ENCODE measurements around the gene TNFRSF8.

TNFRSF8 gene

DNA sequence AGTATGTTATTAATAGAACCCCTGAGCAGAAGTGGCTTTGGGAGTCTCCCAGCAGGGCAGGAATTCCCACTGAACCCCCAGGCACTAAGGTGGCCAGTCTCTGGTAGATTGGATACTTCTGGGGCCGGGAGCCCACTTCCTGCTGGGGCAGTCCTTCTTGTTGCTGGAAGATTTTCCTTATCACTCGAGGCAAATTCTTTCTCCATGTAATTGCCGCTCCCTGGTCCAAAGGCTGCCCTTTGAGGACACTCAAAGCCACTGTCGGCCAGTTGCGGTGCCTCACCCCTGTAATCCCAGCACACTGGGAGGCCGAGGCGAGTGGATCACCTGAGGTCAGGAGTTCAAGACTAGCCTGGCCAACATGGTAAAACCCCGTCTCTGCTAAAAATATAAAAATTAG lies 81.1 kb downstream of the TNFRSF8 start:
- DNase-seq: no peak

DNA sequence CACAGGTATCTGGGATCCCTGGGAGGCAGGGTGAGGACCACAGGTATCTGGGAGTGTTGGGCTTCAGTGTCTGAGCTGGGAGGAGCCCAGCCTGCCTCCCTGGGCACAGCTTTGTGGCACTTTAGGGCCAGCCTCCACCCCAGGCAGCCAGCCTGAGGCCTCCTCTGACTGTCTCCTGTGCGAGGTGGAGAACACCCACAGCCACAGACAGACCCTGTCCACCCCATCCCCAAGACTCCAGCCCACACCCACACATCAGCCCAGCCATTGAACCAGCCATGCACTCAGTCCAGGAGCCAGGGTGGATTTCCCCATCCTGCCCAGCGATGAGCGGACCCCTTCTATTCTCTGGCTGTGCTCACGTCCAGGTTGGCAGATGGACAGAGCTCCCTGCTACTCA lies 81.9 kb downstream of the TNFRSF8 start:
- no peak for DNase-seq

DNA sequence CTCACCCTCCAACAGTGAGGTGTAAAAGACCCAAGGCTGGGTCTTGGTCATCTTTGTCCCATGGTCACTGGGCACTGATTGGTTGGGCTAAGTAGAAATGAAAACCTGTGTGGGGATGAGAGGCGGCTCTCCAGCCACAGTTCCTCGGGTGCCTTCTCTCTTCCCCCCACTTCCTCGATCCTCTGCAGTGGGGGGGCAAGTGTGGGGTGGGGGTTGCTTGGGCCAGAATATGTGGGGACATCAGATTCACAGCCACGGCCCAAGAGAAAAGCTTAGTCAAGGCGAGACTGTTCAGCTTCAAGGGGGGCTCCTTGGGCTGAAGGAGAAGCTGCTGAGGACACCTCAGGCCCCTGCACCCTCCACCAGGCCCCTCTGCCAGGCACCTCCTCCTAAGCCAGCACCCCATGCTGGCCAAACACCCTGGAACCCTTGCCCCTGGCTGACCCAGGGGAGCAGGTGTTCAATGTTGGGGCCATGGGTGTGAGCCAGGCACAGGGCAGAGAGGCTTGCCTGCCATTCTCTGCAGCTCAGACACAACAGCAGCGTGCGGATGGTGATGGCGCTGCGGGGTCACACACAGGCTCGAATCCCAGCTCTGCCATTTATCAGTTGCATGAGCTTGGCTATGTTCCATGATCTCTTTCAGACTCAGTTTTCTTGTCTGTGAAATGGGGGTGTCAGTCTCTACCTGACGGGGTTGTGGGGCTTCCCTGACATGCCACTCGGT lies 82.7 kb downstream of the TNFRSF8 start:
- DNase-seq: no peak

DNA sequence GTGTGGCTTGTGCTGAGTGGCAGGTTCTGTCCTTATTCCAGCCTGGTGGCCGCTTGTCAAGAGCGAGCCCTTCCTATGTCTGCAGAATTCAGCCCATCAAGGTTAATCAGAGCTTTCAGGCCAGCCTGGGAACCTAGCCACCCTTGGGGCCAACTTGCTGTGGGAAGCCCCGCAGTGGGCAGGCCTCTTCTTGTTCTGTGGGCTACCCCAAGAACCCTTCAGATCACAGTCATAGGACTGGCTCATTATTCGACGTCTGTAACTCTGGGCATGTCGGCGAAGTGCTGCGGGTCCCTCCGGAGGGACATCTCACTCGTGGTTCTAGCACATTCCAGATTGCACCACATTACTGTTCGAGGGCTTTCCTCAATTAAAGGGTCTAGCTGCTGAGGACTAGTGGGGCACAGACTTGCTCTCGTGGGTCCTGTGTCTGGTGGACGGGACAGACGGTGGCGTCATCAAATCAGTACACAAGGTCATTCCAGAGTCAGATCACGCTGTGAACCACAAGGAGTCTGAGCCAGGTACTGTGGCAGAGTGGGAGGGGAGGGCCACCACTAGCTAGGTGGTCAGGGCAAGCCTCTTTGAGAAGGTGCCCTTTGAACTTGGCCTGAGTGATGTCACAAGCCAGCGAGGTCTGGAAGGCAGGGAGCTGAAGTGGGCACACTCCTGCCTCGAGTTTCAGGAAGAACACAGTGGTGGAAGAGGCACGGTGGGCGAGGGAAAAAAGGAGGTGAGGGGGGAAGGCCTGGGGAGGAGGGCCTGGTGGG lies 83.4 kb downstream of the TNFRSF8 start:
- DNase-seq: no peak

DNA sequence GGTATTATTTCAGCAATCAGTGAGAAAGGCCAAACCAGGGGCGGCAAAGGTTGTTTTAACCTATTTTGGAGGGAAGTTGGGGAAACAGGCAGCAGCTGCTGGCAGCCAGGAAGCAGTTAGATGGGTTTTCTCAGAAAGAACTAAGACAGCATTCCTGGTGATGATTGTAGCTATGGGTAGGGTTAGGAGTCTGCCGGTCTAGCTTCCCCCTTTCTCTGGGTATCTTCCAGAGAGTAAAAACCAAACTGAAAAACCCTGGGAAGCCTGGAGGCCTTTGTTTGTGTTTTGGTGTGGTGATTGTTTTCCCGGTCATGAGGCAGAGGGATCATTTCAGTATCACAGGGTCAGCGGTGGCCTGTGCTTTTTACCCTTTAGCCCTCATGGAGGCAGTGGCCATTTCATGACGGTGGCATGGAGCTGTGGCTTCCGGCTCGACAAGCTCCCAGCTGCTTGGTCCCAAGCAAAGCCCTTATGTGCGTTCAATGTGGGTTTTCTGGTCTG lies 84.1 kb downstream of the TNFRSF8 start:
- no peak for DNase-seq

DNA sequence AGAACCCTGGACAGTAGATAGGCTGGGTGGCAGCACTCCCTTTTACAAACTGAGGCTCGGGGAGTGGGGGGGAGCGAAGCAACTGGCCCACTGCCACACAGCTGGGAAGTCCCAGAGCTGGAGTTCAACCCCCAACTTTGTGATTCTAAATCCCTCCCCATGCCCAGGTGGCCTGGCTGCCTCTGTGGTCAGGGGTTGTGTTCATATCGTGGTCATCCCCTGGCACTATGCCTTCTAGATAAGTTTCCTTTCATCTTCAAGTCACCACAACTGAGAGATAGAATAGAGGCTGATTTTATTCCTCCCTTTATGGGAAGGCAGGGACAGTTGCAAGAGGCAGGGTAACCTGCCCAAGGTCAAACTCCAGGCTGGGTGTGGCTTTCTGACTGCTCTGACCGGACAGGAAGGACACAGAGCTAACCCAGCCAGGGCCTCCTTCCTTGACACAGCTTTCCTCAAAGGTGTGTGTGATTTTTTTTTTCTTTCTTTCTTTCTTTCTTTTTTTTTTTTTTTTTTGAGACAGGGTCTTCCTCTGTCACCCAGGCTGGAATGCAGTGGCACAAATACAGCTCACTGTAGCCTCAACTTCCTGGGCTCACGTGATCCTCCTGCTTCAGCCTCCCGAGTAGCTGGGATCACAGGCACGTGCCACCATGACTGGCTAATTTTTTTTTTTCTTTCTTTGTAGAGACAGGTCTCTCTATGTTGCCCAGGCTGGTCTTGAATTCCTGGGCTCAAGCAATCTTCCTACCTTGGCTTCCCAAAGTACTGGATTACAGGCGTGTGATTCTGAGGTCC lies 85.3 kb downstream of the TNFRSF8 start:
- DNase-seq: no peak

DNA sequence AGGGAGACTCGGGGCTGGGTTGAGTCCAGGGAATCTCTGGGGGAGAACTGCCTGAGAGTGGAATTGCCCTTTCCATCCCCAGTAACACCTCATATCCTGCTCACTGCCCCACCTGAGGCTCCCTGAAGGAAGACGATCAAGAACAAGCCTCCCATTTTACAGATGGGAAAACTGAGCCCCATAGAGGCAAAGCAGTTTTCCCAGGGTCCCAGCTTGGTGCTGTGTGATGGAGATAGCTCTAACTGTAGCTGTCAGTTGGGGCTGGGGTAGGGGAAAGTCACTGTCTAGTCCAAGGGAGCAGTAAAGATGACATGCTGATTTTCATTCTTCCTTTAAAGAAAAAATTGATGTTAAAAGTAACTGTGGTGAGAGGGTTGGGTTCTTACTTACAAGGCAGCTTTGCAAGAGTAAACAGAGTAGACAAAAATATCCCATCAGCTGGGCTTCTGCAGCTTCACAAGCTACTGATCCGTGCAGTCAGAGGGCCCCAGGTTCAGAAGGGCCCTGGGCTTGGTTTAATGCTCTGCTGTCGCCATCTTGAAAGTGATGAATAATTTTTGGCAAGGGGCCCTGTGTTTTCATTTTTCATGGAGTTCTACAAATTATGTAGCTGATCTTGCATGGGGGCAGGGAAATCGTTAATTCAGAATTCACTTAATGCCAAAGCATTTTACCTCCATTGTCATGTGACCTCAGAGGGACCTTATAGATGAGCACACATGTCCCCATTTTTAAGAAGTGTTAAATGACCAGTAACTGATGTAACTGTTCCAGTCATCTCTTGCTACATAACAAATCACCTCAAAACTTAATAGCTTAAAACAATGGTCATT lies 86.1 kb downstream of the TNFRSF8 start:
- no peak for DNase-seq

DNA sequence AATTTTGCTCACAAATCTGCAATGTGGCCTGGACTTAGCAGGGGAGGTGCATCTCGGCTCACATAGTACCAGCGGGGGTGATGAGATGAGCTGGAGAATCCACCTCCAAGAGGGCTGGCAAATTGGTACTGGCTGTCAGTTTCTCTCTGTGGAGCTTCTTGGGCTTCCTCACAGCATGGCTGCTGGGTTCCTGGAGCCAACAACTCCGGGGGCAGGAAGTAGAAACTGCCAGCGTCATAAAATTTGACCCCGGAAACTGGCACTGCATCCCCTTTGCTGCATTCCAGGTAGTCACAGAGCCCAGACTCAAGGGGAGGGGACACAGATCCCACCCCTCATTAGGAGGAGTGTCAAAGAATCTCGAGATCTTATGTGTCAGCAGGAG lies 86.7 kb downstream of the TNFRSF8 start:
- no peak for DNase-seq

DNA sequence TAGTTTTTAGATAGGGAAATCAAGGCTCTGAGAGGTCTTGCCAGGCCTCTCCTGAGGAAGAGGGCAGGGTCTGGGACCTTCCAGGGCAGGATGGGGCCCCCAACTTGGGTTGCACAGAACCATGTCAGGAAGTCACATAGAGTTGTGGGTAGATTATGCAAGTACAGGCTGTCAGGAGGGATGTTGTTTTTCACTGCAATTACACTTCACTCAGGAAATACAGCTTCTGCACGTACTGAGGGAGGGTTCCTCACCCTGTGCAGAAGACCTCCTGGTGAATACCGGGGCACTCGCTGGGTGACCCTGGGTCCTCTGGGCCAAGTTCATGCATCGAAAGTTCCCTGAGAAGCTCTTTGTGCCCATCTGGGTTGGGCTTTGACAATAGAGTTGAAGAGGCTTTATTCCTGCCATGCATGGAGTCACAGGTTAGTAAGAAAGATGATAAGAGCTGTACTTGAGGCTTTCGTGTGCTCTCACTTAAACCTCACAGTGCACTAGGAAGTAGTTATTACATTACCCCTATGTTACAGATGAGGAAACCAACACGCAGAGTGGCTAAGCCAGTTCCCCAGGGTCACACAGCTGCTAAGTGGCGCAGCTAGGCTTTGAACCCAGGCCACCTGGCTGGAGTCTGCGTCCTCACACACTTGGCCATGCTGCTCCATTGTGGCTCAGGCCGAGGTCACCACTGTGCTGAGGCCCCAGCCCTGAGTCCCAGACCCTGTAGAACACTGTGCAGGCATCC lies 87.5 kb downstream of the TNFRSF8 start:
- no peak for DNase-seq

DNA sequence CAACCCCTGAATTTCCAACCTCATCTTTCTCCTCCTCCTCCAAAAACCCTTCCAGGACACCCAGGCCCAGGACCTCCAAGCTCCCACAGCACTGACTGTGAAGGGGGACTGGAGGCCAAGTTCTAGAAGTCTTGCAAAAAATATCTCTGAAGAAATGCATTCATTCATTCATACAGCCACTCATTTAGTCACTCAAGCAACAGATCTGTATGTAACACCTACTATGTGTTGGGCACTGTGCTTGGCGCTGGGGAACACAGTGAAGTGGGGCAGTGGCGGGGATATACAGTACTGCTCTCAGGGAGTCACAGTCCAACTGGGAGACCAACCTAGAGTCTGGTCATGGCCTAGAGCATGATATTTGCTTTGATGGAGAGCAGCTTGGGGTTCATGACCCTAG lies 88.4 kb downstream of the TNFRSF8 start:
- no peak for DNase-seq

DNA sequence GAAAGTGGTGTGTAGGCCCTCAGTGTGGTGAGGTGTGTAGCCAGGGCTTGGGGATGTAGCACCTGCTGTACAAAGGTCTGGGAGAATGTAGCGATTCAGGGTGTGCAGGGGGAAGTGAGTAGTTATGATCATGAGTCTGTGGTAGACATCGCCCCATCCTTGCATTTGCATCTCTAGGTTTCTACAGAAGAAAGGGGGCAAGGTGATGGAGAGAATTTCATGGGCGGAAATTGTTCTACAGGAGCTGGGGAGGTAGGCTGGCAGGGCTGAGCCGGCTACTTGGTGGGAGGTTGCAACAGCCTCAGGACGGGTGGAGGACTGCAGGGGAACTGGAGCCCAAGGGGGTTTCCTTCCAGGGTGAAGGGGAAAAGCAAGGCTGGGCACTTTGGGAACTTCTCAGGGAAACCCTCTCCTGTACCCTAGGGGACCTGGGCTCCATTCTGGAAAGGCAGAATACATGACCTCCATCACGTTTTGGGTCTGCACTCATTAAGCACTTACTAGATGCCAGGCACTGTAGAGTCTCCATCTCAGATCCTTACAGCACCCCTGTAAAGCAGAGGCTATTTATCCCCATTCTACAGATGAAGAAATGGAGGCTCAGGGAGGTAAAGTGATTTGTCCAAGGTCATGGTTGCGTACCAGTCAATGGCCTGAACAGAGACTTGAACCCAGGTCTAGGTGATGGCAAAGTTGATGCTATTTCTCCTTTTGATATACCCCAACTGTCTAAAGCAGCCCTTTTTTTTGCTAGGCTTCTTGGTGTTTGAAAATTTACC lies 89.2 kb downstream of the TNFRSF8 start:
- DNase-seq: no peak

DNA sequence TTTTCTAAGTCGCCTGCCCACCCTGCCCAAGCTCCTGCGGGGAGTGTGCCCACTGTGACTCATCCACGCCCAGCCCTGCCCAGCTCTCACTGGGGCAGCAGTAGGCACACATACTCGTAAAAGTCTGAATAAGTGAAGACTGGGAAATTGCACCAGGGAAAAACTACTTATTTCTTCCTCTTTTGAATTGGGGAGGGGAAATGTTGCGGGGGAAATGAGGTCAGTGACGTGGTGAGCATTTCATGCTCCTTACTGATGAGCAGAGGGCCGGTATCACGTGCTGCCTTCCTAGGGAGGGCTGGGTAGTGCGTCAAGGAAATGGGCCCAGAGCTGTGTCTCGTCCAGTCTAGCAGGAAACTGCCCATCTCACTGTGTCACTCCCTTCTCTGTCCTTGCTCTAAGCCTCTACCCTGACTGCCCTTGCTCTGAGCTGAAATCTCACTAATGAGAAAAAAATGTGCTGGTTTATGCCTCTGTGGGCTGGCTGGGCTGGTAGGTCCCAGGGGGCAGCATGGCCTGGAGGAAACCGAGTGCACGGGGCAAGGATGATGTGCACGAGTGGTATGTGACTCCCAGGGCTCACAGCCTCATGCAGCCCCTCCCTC lies 90.2 kb downstream of the TNFRSF8 start:
- no peak for DNase-seq

DNA sequence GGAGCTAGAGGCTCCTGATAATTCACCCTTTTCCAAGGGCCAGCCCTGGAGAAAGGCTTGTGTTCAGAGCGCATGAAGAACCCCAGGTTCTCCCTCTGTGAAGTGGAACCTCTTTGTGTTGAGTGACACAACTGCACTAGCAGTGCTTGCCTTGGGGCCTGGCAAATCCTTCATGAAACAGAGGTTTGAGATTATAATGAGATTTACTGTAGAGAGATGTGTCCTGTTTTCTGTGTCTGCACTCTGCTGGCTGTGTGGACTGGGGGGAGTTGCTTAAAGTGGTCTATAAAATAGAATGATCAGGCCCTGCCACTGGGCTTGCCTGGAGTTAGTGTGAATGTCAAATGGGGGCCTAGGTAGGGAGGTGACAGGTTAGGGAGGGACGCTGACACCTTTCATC lies 92.2 kb downstream of the TNFRSF8 start:
- DNase-seq: no peak

DNA sequence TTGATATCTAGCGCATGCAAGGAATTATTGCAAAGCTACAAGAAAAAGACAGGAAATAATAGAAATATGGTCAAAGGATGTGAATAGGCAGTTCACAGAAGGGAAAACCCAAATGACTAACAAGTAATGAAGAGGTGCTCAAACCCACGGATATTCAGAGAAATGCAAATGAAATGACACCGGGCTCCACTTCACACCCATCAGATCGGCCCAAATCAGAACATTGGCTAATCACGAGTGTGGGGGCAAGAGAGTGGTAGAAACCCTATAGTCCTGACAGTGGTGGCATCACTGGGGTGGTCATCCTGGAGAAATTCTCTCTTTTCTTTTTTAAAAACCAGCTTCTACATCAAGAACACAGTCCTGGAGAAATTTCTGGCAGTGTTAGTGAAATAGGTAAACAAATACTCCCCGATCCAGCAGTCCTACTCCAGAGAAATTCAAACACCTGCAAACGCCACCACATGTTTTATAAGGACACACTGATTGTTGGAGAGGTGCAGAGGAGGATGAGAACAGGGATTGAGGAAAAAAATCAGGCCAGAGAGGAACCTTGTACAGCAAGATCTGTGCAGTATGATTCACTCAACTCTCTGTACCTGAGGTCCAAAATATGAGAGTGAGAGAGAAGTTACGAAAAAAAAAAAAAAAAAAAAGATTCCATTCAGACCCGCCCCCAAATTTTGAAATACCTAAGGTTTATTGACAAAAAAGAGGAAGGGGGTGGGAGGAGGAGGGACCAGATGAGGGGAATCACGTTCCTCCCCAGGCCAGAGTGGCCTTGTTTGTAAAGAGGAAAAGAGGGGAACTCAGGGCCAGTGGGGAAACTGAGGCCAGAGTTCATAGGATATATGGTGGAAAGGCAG lies 94.5 kb downstream of the TNFRSF8 start:
- no peak for DNase-seq

DNA sequence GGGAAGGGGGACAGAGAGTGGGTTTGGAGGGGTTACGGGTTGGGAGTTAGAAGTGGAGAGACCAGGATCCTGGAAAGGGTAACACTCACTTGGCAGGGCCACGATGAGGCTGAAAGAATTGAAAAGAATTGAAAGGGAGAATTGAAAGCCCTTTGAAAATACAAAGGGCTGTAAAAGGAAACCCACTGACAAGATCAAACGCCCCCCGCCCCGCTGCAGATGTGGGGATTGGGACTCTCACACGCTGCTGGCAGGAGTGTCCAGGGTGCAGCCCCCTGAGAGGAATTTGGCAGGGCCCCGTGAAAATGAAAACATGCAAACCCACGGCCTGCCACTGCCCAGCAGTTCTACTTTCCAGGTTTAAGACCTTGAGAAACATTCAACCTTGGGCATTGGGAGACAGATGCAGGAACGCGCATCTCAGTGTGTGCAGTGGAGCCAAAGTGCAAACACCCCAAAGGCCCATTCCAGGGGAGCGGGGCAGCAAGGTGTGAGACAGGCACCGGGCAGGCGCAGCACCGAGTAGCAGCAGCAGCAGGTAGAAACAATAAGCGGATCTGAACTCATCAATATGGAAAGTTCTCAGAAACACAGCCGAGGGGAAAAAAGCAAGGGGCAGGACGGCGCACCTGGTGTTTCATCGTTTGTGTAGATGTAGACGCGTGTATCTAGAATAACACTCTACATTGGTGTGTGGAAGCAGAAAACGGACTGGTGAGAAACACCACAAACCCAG lies 95.4 kb downstream of the TNFRSF8 start:
- DNase-seq: no peak

DNA sequence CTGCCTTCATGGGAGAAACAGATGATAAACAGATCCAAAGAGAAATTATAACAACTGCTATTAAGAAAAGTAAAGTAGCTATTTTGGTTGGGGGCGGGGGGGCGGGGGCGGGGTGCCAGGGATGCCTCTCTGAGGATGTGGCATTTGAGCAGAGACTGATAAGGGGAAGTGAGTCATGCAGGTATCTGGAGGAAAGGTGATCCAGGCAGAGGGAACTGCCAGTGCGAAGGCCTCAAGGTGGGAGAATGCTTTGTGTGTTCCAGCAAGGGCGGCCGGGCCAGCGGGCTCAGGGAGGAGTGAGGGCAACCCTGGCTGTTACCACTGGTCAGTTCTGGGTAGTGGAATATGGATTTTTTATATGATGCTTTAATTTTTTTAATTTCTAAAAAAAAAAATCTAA lies 96.7 kb downstream of the TNFRSF8 start:
- no peak for DNase-seq

DNA sequence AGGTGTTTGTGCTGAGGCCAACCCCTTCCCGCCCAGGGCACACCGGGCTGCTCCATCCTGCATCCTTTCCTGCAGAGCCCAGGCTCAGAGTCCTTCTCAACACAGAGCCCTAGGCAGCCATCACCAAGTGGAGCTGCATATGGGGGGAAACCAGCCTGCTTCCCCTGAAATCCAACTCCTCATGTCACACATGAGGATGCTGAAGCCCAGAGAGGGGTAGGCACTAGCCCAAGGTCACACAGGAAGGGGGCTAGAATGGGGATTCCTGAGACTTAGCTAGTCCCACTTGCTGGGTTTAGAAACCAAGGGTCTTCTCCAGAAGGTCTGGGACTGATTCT lies 98.2 kb downstream of the TNFRSF8 start:
- no peak for DNase-seq

DNA sequence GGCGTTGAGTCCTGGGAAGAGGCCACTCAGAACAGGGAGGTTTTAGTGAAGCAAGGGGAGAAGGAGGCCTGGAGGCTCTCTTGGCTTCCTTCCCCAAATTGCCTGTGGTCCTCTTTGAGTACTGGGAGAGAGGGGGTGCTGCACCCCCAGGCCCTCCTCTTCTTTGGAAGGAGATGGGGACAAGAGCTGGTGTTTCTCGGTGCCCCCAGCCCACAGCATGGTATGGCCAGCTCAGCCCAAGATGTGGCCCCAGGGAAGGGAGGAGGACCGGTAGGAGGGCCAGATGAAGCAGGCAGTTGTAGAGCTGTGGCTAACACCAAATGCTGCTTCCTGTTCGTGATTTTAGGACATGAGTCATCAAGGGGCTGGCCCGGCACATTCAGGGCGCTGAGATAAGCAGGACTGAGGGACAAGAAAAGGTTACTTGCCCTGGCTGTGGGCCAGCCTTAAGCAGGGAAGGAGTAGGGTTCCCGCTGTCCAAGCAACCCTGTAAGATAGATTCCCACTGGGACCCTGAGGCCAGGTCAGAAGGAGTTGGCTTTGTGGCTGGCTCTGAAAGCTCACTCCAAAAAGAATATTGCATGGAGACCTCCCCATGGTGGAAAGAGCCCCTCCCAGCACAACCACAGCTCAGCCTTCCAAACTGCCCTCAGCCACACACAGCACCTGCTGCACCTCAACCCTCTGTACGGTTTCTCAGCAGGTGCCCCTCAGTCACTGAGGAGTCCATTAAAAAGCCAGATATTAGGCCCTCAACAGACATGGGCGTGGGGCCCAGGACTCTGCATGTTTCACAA lies 98.8 kb downstream of the TNFRSF8 start:
- DNase-seq: no peak

All from NCI-H2171 (cell line).